ENCODE measurements around the gene NAPB.

GRCh38 chr20:23437126-23437899 is 16.0 kb upstream of the NAPB start:
- TF ChIP-seq, protein P1, sequence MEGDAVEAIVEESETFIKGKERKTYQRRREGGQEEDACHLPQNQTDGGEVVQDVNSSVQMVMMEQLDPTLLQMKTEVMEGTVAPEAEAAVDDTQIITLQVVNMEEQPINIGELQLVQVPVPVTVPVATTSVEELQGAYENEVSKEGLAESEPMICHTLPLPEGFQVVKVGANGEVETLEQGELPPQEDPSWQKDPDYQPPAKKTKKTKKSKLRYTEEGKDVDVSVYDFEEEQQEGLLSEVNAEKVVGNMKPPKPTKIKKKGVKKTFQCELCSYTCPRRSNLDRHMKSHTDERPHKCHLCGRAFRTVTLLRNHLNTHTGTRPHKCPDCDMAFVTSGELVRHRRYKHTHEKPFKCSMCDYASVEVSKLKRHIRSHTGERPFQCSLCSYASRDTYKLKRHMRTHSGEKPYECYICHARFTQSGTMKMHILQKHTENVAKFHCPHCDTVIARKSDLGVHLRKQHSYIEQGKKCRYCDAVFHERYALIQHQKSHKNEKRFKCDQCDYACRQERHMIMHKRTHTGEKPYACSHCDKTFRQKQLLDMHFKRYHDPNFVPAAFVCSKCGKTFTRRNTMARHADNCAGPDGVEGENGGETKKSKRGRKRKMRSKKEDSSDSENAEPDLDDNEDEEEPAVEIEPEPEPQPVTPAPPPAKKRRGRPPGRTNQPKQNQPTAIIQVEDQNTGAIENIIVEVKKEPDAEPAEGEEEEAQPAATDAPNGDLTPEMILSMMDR (IDR thresholded peaks at IDR 0.05; ENCODE audit: insufficient read depth, low read depth, low read length), result no peak
- TF ChIP-seq EZH2 (IDR thresholded peaks at IDR 0.05; ENCODE audit: insufficient read depth, low read length), result no peak

Data from astrocyte (in vitro differentiated cells and primary cell).